PC-9 (cell line): Measurements from ENCODE around the gene FARP1. TPM values are rescaled to one million over a fixed set of nuclear protein-coding genes. Genes with fewer than 3 reads are reported as not detected.

Experiments used
- BruUV-seq: library from RNA; stranded (reverse); fragments of 400-500 nt; replicated peaks from 2 replicates; lab custom pipeline; 2021; lab: Mats Ljungman, UMichigan
- CTCF ChIA-PET: fragments of 300-600 bp; sonication (Branson Sonifier 250); formaldehyde crosslinking; loops from one replicate; lab custom pipeline; 2022; ENCODE audit warnings: antibody characterized with exemption; lab: Charles Lee
- POLR2A ChIA-PET: fragments of 300-600 bp; sonication (Branson Sonifier 250); formaldehyde crosslinking; loops from one replicate; lab custom pipeline; 2022; ENCODE audit warnings: antibody characterized with exemption; ENCODE audit not compliant: unreplicated experiment; lab: Charles Lee
- DNase-seq, 2 experiments: peaks; one replicate each; pipeline versions ENCODE4 v3.0.0 to v3.0.0-alpha.2; 2015 to 2022; ENCODE audit warnings: mixed read lengths in 1 of 2
- H2AFZ ChIP-seq: fragments of 200-600 bp; sonication (generic); 2 replicates; pipeline ENCODE4 v1.8.1; 2017; ENCODE audit warnings: antibody characterized with exemption
- H3F3A ChIP-seq: fragments of 200-600 bp; sonication (generic); 2 replicates; pipeline ENCODE4 v1.8.1; 2017; ENCODE audit warnings: antibody characterized with exemption, mild to moderate bottlenecking, low read depth; ENCODE audit not compliant: insufficient read depth
- H3K27ac ChIP-seq: fragments of 200-600 bp; sonication (generic); 2 replicates; pipeline ENCODE4 v1.6.1; 2016; ENCODE audit warnings: mixed run types
- H3K27me3 ChIP-seq: fragments of 200-600 bp; sonication (generic); 2 replicates; pipeline ENCODE4 v1.6.1; 2016; ENCODE audit warnings: low read depth, mixed run types; ENCODE audit not compliant: insufficient read depth
- H3K36me3 ChIP-seq: fragments of 200-600 bp; sonication (generic); 2 replicates; pipeline ENCODE4 v1.6.1; 2016; ENCODE audit warnings: low read depth, mixed run types
- H3K4me1 ChIP-seq: fragments of 200-600 bp; sonication (generic); replicated peaks from 2 replicates; pipeline ENCODE4 v1.6.1; 2016; ENCODE audit warnings: mixed run types; ENCODE audit not compliant: insufficient read depth
- H3K4me2 ChIP-seq: fragments of 200-600 bp; sonication (generic); 2 replicates; pipeline ENCODE4 v1.6.1; 2017; ENCODE audit warnings: mixed run types
- H3K4me3 ChIP-seq: fragments of 200-600 bp; sonication (generic); 2 replicates; pipeline ENCODE4 v1.6.1; 2016; ENCODE audit warnings: mixed run types
- H3K79me2 ChIP-seq: fragments of 200-600 bp; sonication (generic); 2 replicates; pipeline ENCODE4 v1.6.1; 2017; ENCODE audit warnings: low read depth, mixed run types
- H3K9me2 ChIP-seq: fragments of 200-600 bp; sonication (generic); 2 replicates; pipeline ENCODE4 v1.8.1; 2017; ENCODE audit warnings: mild to moderate bottlenecking; ENCODE audit not compliant: insufficient read depth
- H3K9me3 ChIP-seq: fragments of 200-600 bp; sonication (generic); 2 replicates; pipeline ENCODE4 v1.8.1; 2016; ENCODE audit warnings: low read depth; ENCODE audit not compliant: insufficient read depth
- H4K20me1 ChIP-seq: fragments of 200-600 bp; sonication (generic); 2 replicates; pipeline ENCODE4 v1.8.1; 2017; ENCODE audit not compliant: insufficient read depth
- CTCF ChIP-seq: fragments of 200-600 bp; sonication (generic); conservative IDR thresholded peaks from 2 replicates; pipeline ENCODE4 v1.6.1; 2017; ENCODE audit warnings: mixed run types, antibody characterized with exemption, mild to moderate bottlenecking, moderate library complexity
- EZH2 ChIP-seq: fragments of 200-600 bp; sonication (generic); IDR thresholded peaks from 2 replicates; pipeline ENCODE4 v1.8.0; 2017; ENCODE audit warnings: antibody characterized with exemption, low read depth
- intact Hi-C: fragments of 100-400 bp; cut with micrococcal nuclease; formaldehyde crosslinking; loops from one replicate; pipeline ENCODE4 v1.10.0; 2022; ENCODE audit not compliant: unreplicated experiment
- total RNA-seq: library from RNA; stranded (reverse); gene quantifications from 2 replicates; pipeline ENCODE4 v1.2.3, GENCODE V29; 2021

FARP1 gene
- total RNA-seq, 1 experiment from 2014 or later = 62.1 TPM

GRCh38 chr13:98308086-98308911 is 165.4 kb downstream of the FARP1 start:
- Histone ChIP-seq H4K20me1 (no peaks in the 10 kb centered on the region), H3F3A (no peaks in the 10 kb centered on the region), H3K27me3 (no peaks in the 10 kb centered on the region), H3K9me2 (no peaks in the 10 kb centered on the region), H3K36me3 (no peaks in the 10 kb centered on the region), H3K27ac (no peak overlapping the region), H3K4me2 (no peak overlapping the region), H3K79me2 (peaks cover 11% of the 10 kb centered on the region; the same call in 1 of the 2 replicates), H3K4me3 (no peak overlapping the region), H2AFZ (no peak overlapping the region), H3K9me3 (no peaks in the 10 kb centered on the region), H3K4me1 (peaks cover 3% of the 10 kb centered on the region; the same call in 1 of the 2 replicates)
- ChIA-PET POLR2A (no interaction called here), CTCF (no interaction called here)
- BruUV-seq = no TSS peak
- no peak for DNase-seq
- TF ChIP-seq EZH2 (no peak), CTCF (no peak)
- intact Hi-C loops = no loop called here

- TF ChIP-seq CTCF (no peak), EZH2 (no peak)
- H3K27me3 ChIP-seq = no peaks in the 10 kb centered on the region
- H4K20me1 ChIP-seq = no peaks in the 10 kb centered on the region
- no peak overlapping the region for H2AFZ ChIP-seq
- ChIA-PET CTCF (no interaction called here), POLR2A (no interaction called here)
- no peak for DNase-seq
- H3K36me3 ChIP-seq = no peaks in the 10 kb centered on the region
- no peaks in the 10 kb centered on the region for H3K9me2 ChIP-seq
- intact Hi-C loops = no loop called here
- H3K9me3 ChIP-seq = no peaks in the 10 kb centered on the region
- no peak overlapping the region for H3K27ac ChIP-seq
- no peaks in the 10 kb centered on the region for H3K79me2 ChIP-seq
- H3K4me2 ChIP-seq = no peak overlapping the region
- no peaks in the 10 kb centered on the region for H3K4me1 ChIP-seq
- no peak overlapping the region for H3K4me3 ChIP-seq
- BruUV-seq = no TSS peak
- H3F3A ChIP-seq = no peaks in the 10 kb centered on the region
Observed at GRCh38 chr13:98309569-98310335, 166.9 kb downstream of the FARP1 start.

GRCh38 chr13:98310485-98311199 is 167.7 kb downstream of the FARP1 start:
- no peak for DNase-seq
- CTCF ChIA-PET = interaction anchor here (0.8 kb wide), 1 partner anchor 9 kb away, joined by 3 read pairs; no protein-coding TSS in a partner anchor
- intact Hi-C loops = no loop called here

More at GRCh38 chr13:98310485-98311199, 167.7 kb downstream of the FARP1 start:
- H3K27ac ChIP-seq = no peak overlapping the region
- H3K4me1 ChIP-seq = no peaks in the 10 kb centered on the region
- H3K79me2 ChIP-seq = no peaks in the 10 kb centered on the region
- no TSS peak for BruUV-seq
- H3K4me2 ChIP-seq = no peak overlapping the region
- H3K9me3 ChIP-seq = no peaks in the 10 kb centered on the region
- no peak overlapping the region for H3K4me3 ChIP-seq
- no peak overlapping the region for H2AFZ ChIP-seq
- no peaks in the 10 kb centered on the region for H4K20me1 ChIP-seq
- POLR2A ChIA-PET = no interaction called here
- H3K27me3 ChIP-seq = no peaks in the 10 kb centered on the region
- no peaks in the 10 kb centered on the region for H3K9me2 ChIP-seq
- no peaks in the 10 kb centered on the region for H3K36me3 ChIP-seq
- TF ChIP-seq CTCF (no peak), EZH2 (no peak)
- no peaks in the 10 kb centered on the region for H3F3A ChIP-seq
